Stimulated activated naive CD8-positive, alpha-beta T cell treated with anti-CD3 and anti-CD28 coated beads, Interleukin-15, Interleukin-2, amounts not matched to agents 100 U/mL and 50 U/mL, for 24 hours (primary cell): ENCODE results near the gene PTPRCAP.
A peak's percentile ranks its signal among the peaks of the same experiment; 100 is the strongest.
"Not testable (repeated sequence)": the region's sequence is repeated elsewhere in the genome, so short reads cannot be mapped to it uniquely, and the experiment has no call there.

Experiments
- ATAC-seq: fragments of 150-1000 bp; cut with Tn5 transposase; one replicate; pipeline ENCODE4 v1.10.0; 2021
- DNase-seq: peaks from one replicate; pipeline ENCODE4 v3.0.0; 2021

PTPRCAP gene

GRCh38 chr11:67437082-67437808, at the start of gene PTPRCAP:
TSS of gene PTPRCAP (minus strand) at chr11:67437682. CDS start at chr11:67437619, 63 bp downstream.
- DNase-seq, result peak; percentile 82
- ATAC-seq, result peak; percentile 10

GRCh38 chr11:67486481-67487195, 49.2 kb upstream of the PTPRCAP start:
- peak; percentile 73 for DNase-seq
- no peak for ATAC-seq

- DNase-seq, result peak; percentile 75
- not testable (repeated sequence) for ATAC-seq
These were observed 48.4 kb upstream of the PTPRCAP start for GRCh38 chr11:67485873-67486361.

GRCh38 chr11:67484847-67485311, 47.4 kb upstream of the PTPRCAP start:
- DNase-seq (peak; percentile 83), ATAC-seq (peak; percentile 35)

GRCh38 chr11:67483831-67484665, 46.6 kb upstream of the PTPRCAP start:
- ATAC-seq (peak; percentile 17), DNase-seq (peak; percentile 55)

GRCh38 chr11:67482827-67483798, 45.6 kb upstream of the PTPRCAP start, which contains the start of gene AIP:
TSS of gene AIP (plus strand) at chr11:67483026. CDS start at chr11:67483159, 133 bp downstream.
- ATAC-seq, result peak; percentile 66
- DNase-seq, result peak; percentile 97

GRCh38 chr11:67482275-67482826, 44.9 kb upstream of the PTPRCAP start:
- no peak for ATAC-seq
- DNase-seq, result no peak

- ATAC-seq, DNase-seq: not testable (repeated sequence)
These were observed 40.0 kb upstream of the PTPRCAP start for GRCh38 chr11:67477344-67478050.

GRCh38 chr11:67476692-67477091, 39.2 kb upstream of the PTPRCAP start:
- not testable (repeated sequence) for DNase-seq

GRCh38 chr11:67472882-67473281, 35.4 kb upstream of the PTPRCAP start:
- DNase-seq (no peak), ATAC-seq (no peak)

More at GRCh38 chr11:67476692-67477091, 39.2 kb upstream of the PTPRCAP start:
- ATAC-seq, result not testable (repeated sequence)

- DNase-seq (no peak), ATAC-seq (no peak)
These were observed 33.0 kb upstream of the PTPRCAP start for GRCh38 chr11:67470337-67471002.

GRCh38 chr11:67469508-67469811, 32.0 kb upstream of the PTPRCAP start:
- peak; percentile 0 for ATAC-seq
- no peak for DNase-seq

- peak; percentile 88 for ATAC-seq
- peak; percentile 94 for DNase-seq
These were observed 31.5 kb upstream of the PTPRCAP start, which contains the start of gene TMEM134 for GRCh38 chr11:67468759-67469507. TSS of gene TMEM134 (minus strand) at chr11:67469251. CDS start at chr11:67469192, 59 bp downstream.

GRCh38 chr11:67468456-67468758, 30.9 kb upstream of the PTPRCAP start:
- DNase-seq (no peak), ATAC-seq (peak; percentile 1)

- no peak for ATAC-seq
These were observed 30.6 kb upstream of the PTPRCAP start for GRCh38 chr11:67468056-67468455.

GRCh38 chr11:67466962-67467771, 29.7 kb upstream of the PTPRCAP start:
- ATAC-seq, result no peak
- DNase-seq, result no peak

More at GRCh38 chr11:67468056-67468455, 30.6 kb upstream of the PTPRCAP start:
- peak; percentile 44 for DNase-seq

GRCh38 chr11:67466367-67466766, 28.9 kb upstream of the PTPRCAP start:
- DNase-seq (no peak), ATAC-seq (no peak)

GRCh38 chr11:67465530-67465929, 28.0 kb upstream of the PTPRCAP start:
- not testable (repeated sequence) for DNase-seq, ATAC-seq
